Measurements from ENCODE around the gene ARID3C. TPM values are rescaled to one million over a fixed set of nuclear protein-coding genes. Genes with fewer than 3 reads are reported as not detected.
"Not testable (repeated sequence)": the region's sequence is repeated elsewhere in the genome, so short reads cannot be mapped to it uniquely, and the experiment has no call there.

The ARID3C gene
- total RNA-seq, 1 experiment from 2014 or later, result 0.33 TPM

DNA sequence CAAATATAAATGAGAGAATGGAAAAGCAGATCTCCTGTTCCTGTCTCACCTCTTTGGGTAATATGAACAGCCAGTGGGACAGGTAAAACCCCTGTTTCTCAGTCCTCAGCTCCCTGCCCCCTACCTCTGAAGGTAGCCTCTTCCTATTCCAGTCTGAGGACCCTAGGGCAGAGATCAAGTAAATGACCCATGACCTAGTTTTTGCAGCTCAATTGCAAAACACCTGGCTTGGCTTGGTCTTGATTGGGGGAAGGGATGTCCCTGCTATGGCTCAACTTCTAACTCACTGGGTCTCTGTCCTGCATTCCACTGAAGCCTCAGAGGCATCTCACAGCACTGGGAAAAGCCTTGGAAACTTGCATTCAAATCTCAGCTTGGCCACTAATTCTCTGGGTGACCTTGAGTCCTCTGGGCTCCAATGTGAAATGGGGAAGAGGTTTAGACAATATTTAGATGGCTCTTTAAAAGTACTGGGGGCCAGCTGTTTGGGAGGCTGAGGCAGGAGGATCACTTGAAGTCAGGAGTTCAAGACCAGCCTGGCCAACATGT, 16.0 kb upstream of the ARID3C start:
- TF ChIP-seq TCF7L2 (IDR thresholded peaks at IDR 0.05; ENCODE audit: low read depth, low read length) (no peak), POLR2AphosphoS5 (IDR thresholded peaks at IDR 0.05; ENCODE audit: low read depth, low read length) (no peak)
- TF ChIP-seq, protein P1, sequence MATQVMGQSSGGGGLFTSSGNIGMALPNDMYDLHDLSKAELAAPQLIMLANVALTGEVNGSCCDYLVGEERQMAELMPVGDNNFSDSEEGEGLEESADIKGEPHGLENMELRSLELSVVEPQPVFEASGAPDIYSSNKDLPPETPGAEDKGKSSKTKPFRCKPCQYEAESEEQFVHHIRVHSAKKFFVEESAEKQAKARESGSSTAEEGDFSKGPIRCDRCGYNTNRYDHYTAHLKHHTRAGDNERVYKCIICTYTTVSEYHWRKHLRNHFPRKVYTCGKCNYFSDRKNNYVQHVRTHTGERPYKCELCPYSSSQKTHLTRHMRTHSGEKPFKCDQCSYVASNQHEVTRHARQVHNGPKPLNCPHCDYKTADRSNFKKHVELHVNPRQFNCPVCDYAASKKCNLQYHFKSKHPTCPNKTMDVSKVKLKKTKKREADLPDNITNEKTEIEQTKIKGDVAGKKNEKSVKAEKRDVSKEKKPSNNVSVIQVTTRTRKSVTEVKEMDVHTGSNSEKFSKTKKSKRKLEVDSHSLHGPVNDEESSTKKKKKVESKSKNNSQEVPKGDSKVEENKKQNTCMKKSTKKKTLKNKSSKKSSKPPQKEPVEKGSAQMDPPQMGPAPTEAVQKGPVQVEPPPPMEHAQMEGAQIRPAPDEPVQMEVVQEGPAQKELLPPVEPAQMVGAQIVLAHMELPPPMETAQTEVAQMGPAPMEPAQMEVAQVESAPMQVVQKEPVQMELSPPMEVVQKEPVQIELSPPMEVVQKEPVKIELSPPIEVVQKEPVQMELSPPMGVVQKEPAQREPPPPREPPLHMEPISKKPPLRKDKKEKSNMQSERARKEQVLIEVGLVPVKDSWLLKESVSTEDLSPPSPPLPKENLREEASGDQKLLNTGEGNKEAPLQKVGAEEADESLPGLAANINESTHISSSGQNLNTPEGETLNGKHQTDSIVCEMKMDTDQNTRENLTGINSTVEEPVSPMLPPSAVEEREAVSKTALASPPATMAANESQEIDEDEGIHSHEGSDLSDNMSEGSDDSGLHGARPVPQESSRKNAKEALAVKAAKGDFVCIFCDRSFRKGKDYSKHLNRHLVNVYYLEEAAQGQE (IDR thresholded peaks at IDR 0.05; ENCODE audit: insufficient read depth in 1 of 2, low read depth in 2 of 2, low read length in 1 of 2), result no peak
- TF ChIP-seq, protein P2, sequence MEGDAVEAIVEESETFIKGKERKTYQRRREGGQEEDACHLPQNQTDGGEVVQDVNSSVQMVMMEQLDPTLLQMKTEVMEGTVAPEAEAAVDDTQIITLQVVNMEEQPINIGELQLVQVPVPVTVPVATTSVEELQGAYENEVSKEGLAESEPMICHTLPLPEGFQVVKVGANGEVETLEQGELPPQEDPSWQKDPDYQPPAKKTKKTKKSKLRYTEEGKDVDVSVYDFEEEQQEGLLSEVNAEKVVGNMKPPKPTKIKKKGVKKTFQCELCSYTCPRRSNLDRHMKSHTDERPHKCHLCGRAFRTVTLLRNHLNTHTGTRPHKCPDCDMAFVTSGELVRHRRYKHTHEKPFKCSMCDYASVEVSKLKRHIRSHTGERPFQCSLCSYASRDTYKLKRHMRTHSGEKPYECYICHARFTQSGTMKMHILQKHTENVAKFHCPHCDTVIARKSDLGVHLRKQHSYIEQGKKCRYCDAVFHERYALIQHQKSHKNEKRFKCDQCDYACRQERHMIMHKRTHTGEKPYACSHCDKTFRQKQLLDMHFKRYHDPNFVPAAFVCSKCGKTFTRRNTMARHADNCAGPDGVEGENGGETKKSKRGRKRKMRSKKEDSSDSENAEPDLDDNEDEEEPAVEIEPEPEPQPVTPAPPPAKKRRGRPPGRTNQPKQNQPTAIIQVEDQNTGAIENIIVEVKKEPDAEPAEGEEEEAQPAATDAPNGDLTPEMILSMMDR (IDR thresholded peaks at IDR 0.05), result no peak
- BruUV-seq (replicated peaks), result no TSS peak
- Histone ChIP-seq H3K27ac (ENCODE audit: low read length) (no peak overlapping the region), H3K9me3 (ENCODE audit: control insufficient read depth, insufficient read depth, low read depth, low read length) (no peaks in the 10 kb centered on the region), H3K36me3 (ENCODE audit: control insufficient read depth, insufficient read depth, low read length) (no peaks in the 10 kb centered on the region), H3K27me3 (ENCODE audit: control insufficient read depth, insufficient read depth, low read length) (no peaks in the 10 kb centered on the region), H3K4me3 (ENCODE audit: low read depth in 2 of 2, low read length in 2 of 2) (no peak overlapping the region), H3K4me1 (ENCODE audit: control insufficient read depth, insufficient read depth, low read length) (peaks cover 16% of the 10 kb centered on the region)
- in situ Hi-C loops (cut with HindIII; ENCODE audit: low pct_unique_long_range_greater_than_20kb, low sequenced_read_pairs) (no loop called here), intact Hi-C loops (cut with micrococcal nuclease; ENCODE audit: unreplicated experiment) (no loop called here)
- no peak for ATAC-seq
- POLR2A ChIA-PET, result interaction anchor here (0.6 kb wide), 1 partner anchor 8 kb away, joined by 4 read pairs; no protein-coding TSS in a partner anchor
- CTCF ChIA-PET, result interaction anchor here (1.2 kb wide), 2 partner anchors 11 to 57 kb away, joined by 4 to 6 read pairs; no protein-coding TSS in a partner anchor
- DNase-seq (ENCODE audit: low read depth, low spot score), result no peak

DNA sequence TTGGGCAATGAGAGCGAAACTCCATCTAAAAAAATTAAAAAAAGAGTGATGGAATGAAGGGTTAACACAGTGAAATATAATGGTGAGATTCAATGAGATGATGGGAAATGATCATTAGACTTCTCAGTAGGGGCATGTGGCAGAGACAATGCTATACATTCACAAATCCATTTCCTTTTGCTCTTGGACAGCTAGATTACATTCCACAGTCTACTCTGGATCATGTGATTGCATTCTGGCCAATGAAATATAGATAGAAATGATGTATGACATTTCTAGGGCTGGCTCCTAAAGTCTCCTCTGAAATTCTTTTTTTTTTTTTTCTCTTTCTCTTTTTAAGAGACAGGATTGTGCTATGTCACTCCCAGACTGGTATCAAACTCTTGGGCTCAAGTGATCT, 13.8 kb upstream of the ARID3C start:
- TF ChIP-seq POLR2AphosphoS5 (IDR thresholded peaks at IDR 0.05; ENCODE audit: low read depth, low read length) (no peak), TCF7L2 (IDR thresholded peaks at IDR 0.05; ENCODE audit: low read depth, low read length) (no peak), SIN3A (IDR thresholded peaks at IDR 0.05; ENCODE audit: borderline replicate concordance, insufficient read depth, low read depth, low read length) (no peak)
- TF ChIP-seq, protein P2 (IDR thresholded peaks at IDR 0.05), result no peak
- TF ChIP-seq, protein P1 (IDR thresholded peaks at IDR 0.05; ENCODE audit: insufficient read depth in 1 of 2, low read depth in 2 of 2, low read length in 1 of 2), result no peak
- intact Hi-C loops (cut with micrococcal nuclease; ENCODE audit: unreplicated experiment) (no loop called here), in situ Hi-C loops (cut with HindIII; ENCODE audit: low pct_unique_long_range_greater_than_20kb, low sequenced_read_pairs) (no loop called here)
- Histone ChIP-seq H3K36me3 (ENCODE audit: control insufficient read depth, insufficient read depth, low read length) (no peaks in the 10 kb centered on the region), H3K27ac (ENCODE audit: low read length) (no peak overlapping the region), H3K27me3 (ENCODE audit: control insufficient read depth, insufficient read depth, low read length) (no peaks in the 10 kb centered on the region), H3K9me3 (ENCODE audit: control insufficient read depth, insufficient read depth, low read depth, low read length) (no peaks in the 10 kb centered on the region), H3K4me1 (ENCODE audit: control insufficient read depth, insufficient read depth, low read length) (peaks cover 16% of the 10 kb centered on the region), H3K4me3 (ENCODE audit: low read depth in 2 of 2, low read length in 2 of 2) (no peak overlapping the region)
- ATAC-seq, result no peak
- POLR2A ChIA-PET, result no interaction called here
- BruUV-seq (replicated peaks), result no TSS peak
- DNase-seq (ENCODE audit: low read depth, low spot score), result no peak
- CTCF ChIA-PET, result no interaction called here

DNA sequence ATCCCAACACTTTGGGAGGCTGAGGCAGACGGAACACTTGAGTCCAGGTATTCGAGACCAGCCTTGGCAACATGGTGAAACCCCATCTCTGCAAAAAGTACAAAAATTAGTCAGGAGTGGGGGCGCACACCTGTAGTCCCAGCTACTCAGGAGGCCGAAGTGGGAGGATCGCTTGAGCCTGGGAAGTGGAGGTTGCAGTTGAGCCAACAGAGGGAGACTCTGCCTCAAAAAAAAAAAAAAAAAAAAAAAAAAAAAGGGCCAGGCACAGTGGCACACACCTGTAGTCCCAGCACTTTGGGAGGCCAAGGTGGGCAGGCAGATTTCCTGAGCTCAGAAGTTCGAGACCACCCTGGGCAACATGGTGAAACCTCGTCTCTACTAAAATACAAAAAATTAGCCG, 10.5 kb upstream of the ARID3C start:
- ATAC-seq; in situ Hi-C loops (cut with HindIII; ENCODE audit: low pct_unique_long_range_greater_than_20kb, low sequenced_read_pairs); BruUV-seq (replicated peaks); H3K27me3 ChIP-seq (ENCODE audit: control insufficient read depth, insufficient read depth, low read length); H3K27ac ChIP-seq (ENCODE audit: low read length); H3K4me3 ChIP-seq (ENCODE audit: low read depth in 2 of 2, low read length in 2 of 2); H3K9me3 ChIP-seq (ENCODE audit: control insufficient read depth, insufficient read depth, low read depth, low read length); DNase-seq (ENCODE audit: low read depth, low spot score); intact Hi-C loops (cut with micrococcal nuclease; ENCODE audit: unreplicated experiment); H3K36me3 ChIP-seq (ENCODE audit: control insufficient read depth, insufficient read depth, low read length): not testable (repeated sequence)
- peaks cover 13% of the 10 kb centered on the region for H3K4me1 ChIP-seq (ENCODE audit: control insufficient read depth, insufficient read depth, low read length)
- ChIA-PET CTCF (interaction anchor here (0.6 to 1.4 kb wide), 4 partner anchors 19 to 786 kb away, joined by 3 to 6 read pairs (median 4); partner anchors contain the start of gene DCTN3), POLR2A (interaction anchor here (0.6 kb wide), 1 partner anchor 677 kb away, joined by 10 read pairs; no protein-coding TSS in a partner anchor)
